HuH-7 (cell line): ENCODE measurements around the gene EFL1.

ENCODE experiments used
- DNase-seq: peaks from one replicate; pipeline ENCODE4 v3.0.0; 2011; ENCODE audit warnings: low spot score

EFL1 gene

DNA sequence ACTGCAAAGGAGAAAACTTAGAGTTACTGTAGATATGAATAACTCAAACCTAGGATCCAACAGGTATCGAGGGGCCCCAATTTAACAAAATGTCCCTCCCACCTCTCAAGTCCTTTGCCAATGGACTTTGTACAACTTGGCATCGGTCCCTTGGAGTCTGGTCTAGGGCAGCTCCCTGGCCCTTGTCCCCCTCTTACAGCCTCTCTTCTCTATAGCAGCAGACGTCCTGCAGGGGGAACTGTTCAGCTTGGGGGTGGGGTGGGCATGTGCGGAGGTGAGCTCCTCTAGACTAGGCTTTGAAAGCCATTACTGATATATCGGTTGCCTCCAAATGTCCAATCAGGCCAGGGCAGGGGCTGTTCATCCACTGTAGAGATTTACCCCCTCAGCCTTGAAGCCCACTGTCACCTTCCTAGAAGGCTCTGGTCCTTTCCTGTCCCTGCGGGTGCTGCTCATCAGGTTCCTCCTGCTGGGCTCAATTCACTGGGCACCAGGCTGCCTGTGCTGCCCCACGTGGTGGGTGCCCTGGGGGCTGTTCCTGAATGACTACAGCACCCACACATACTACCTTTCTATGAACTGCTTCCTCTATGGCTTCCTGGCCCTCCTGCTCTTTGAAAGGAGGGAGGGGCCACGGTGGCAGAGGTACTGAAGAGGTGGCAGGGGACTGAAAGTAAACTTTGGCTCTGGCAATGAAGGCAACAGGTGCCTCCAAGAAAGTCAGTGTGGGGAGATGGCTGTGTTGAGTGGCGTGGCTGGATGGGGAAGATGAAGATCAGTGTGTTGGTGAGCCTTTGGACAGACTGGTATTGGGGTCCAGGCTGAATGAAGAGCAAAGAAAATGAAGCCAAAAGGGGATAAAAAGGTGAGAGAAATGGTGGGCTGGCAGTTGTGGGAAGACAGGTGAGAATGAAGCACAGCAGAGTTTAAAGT lies 137.9 kb downstream of the EFL1 start:
- no peak for DNase-seq

GRCh38 chr15:82122746-82123400 lies 139.7 kb downstream of the EFL1 start:
- DNase-seq, result no peak

DNA sequence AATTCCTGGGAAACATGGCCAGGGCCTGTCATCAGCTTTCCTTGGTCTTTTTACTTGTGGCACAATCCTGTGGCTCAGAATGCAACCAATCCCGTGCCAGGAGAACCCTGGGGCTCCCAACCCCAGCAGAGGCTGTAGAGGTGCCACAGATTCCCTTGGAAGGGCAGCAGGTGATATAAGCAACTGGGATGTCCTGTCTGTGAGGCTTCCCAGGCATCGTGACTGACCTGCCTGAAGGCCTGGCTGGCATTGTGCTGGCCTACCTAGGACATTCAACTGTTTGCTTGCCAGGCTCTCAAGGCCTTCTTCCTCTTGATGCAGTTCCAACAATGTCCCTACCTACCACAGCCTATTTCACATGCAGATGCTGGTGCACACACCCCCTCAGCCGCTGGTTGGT lies 144.5 kb downstream of the EFL1 start:
- DNase-seq, result no peak

GRCh38 chr15:82117296-82117695 lies 145.2 kb downstream of the EFL1 start:
- DNase-seq, result no peak

- no peak for DNase-seq
Measured at GRCh38 chr15:82114660-82115059, 147.9 kb downstream of the EFL1 start.

DNA sequence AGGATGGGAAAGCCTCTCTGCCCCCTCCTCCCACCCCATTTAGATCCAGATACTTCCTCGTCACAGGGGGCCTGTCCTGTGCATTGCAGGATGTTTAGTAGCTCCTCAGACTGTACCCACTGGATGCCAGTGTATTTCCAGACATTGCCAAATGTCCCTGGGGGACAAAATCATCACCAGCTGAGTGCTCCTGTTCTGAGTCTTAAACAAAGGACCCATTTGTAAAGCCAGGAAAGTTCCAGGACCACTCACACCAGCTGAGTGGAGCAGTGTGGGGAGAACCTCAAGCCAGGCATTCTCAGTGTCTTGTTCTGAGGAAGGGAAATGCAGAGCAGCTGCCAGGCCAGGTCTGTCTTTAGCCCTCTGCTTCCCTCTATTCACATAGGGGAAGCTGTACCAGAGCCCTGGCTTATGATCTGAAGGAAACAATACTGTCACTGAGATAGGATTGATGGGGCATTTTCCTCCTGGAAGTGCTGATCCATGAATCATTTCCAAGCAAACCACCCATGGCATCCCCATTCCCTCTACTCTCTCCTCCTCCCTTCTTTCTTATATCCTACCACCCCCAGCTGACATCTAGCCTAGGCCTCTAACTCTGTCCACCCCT lies 149.3 kb downstream of the EFL1 start:
- DNase-seq, result no peak

GRCh38 chr15:82111918-82112317 lies 150.6 kb downstream of the EFL1 start:
- DNase-seq, result no peak

- no peak for DNase-seq
Measured at GRCh38 chr15:82110144-82110543, 152.4 kb downstream of the EFL1 start.

DNA sequence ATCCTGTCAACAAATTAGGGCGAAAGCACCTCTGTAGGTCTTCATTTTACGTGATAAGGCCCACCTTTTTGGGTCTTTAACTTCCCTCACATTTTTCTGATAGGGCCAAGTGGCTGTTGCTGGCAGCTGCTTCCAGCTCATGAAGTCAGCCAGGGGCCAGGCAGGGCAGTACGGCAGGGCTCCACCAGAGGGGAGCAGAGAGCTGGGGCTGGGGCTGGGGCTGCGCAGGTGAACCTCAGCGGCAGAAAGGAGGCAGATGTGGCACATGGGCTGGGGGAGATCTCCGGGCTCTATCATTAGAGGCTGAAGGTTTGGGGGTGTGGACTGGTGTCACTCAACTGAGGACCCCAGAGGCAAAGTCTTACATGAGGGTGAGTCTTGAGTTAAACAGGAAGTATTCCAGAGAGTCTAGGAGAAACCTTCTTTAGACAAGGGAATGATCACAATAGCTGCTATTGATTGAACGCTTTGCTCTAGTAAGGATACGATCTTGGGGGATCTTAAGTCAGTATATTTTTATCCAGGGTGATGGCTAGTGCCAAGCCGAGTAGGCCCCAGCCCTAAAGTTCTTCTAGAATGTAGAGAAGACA lies 153.9 kb downstream of the EFL1 start:
- DNase-seq, result peak; percentile 83

DNA sequence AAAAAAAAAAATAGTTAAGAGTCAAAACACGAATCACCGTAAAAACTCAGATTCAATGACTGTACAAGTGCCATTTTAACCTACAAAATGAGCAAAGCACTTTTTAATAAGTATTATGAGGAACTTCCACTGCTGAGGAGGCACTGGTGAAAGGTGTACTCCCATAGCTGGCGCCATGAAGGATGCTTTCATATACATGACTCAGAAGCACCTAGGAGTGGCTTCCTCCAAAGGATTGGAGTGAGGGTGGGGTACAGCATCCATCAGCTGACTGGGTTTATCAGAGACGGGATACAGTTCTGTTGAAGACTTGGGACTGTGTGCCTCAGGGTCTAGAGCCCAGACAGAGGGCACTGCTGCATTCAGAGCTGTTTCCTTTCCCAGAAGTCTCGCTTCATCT lies 155.9 kb downstream of the EFL1 start:
- DNase-seq, result no peak

DNA sequence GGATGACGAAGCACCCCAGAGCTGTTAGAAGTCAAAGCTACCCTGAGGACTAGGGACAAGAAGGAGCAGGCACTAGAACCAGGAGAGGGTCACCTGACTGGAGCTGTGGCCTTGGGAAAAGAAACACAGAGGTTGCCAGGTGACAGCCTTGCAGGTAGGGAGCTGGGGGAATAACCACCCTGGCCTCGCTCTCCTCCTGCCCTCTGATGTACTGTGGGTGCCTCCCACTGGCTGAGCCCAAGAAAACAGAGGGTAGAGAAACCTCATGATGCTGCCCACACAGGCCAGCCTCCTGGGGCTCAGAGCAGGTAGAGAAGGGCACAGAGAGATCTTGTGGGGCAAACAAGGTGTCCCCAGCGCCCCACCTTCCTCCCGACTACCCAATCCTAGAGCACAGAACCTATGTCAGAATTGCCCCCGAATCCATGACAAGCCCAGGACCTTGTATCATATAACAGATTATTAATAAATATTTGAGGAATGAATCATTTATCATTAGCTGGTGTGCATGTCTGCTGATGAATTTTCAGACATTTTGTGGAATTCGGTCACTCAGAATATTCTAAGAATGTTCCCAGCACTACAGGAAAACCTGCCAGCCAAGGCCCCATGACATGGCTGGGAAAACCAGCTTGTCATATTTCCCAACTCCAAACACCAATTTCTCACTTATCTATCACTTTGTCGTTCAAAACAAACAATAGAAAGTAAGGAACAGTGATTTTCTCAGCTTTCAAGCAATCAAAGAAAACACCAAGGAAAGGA lies 156.9 kb downstream of the EFL1 start:
- no peak for DNase-seq

GRCh38 chr15:82103468-82103867 lies 159.1 kb downstream of the EFL1 start:
- no peak for DNase-seq

- no peak for DNase-seq
Measured at GRCh38 chr15:82100111-82100929, 162.2 kb downstream of the EFL1 start.

DNA sequence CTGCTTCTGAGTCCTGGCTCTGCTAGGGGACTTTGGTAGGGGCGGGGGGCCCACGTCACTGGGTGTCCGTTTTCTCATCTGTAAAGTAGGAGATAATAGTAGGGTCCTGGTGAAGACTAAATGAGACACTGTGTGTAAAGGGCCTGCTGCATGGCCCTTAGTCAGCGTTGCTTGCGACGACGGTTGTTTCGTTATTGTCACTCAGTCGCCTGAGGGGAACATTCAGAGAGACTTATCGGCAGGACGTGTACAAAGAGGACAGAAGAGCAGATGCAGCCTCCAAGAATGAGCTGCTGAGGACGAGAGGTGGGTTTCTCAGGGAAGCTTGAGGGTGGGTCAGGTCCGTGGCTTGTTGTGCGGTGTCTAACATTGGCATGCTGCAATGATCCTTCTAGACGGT lies 163.9 kb downstream of the EFL1 start:
- no peak for DNase-seq

DNA sequence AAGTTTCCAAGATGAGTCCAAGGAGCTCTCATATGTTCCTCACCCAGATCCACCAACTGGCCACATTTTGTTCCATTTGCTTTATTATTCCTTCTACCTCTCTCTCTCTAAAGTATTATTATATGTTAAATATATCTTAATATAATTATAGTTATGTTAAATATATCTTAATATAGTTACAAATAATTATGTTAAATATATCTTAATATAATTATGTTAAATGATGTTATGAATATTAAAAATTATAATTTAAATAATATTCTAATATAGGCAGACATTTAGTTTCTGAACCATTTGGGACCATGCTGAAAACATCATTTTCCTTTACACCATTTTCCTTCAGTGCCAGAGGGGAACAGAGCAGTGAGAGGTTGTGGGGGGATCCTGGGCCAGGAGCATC lies 166.7 kb downstream of the EFL1 start:
- no peak for DNase-seq

DNA sequence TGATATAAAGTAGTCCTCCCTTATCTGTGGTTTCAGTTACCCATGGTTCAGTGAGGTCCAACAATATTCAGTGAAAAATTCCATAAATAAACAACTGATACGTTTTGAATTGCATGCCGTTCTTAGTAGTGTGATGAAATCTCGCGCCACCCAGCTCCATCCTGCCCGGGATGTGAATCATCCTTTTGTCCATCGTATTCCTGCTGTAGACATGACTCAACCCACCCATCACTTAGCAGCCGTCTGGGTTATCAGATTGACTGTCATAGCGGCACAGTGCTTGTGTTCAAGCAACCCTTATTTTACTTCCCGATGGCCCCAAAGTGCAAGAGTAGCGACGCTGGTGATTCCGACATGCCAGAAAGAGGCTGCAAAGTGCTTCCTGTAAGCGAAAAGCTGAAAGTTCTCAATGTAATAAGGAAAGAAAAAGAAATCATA lies 168.7 kb downstream of the EFL1 start:
- no peak for DNase-seq

GRCh38 chr15:82093325-82093724 lies 169.2 kb downstream of the EFL1 start:
- no peak for DNase-seq

DNA sequence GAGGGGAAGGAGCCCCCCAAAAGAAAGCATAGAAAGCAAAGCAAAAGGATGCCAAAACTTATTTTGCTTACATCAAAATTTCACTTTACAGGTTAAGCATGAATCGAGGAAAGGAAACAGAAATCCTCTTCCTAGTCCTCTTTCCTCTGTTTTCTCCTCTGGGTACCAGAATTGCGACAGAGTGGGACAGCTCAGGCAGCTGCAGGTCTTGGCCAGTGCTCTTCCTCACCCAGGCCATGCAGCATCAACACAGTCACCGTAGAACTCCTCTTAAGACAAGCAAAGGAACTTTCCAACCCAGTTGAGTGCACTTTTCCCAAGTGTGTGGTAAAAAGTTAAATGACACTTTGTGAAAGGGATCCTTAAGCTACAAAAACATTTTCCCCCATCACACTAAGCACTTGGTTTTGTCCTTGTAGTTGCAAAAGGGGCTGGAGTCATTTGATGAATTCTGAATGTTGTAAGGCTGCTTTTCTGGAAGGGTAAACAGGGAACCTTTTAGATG lies 170.8 kb downstream of the EFL1 start:
- DNase-seq, result no peak

- no peak for DNase-seq
Measured at GRCh38 chr15:82086243-82086995, 176.1 kb downstream of the EFL1 start.
